Thyroid gland (tissue), 4 donors: ENCODE data around the gene SCAP. TPM values are rescaled to one million over a fixed set of nuclear protein-coding genes. Genes with fewer than 3 reads are reported as not detected.

Source experiments
- DNase-seq, 2 donors: peaks; one replicate each; pipeline ENCODE4 v3.0.0-alpha.2; 2019
- H3K27ac ChIP-seq, 3 donors: fragments of 200-600 bp; sonication (generic); 1 replicate in 2 of 3; 2 replicates in 1 of 3; pipeline ENCODE4 v1.5.1; 2016 to 2019; ENCODE audit warnings: mild to moderate bottlenecking in 1 of 3, moderate library complexity in 1 of 3
- H3K27me3 ChIP-seq: fragments of 200-600 bp; sonication (generic); one replicate; pipeline ENCODE4 v1.5.1; 2019
- H3K36me3 ChIP-seq, 2 donors: fragments of 200-600 bp; sonication (generic); one replicate each; pipeline ENCODE4 v1.5.1; 2016 to 2019
- H3K4me1 ChIP-seq, 2 donors: fragments of 200-600 bp; sonication (generic); one replicate each; pipeline ENCODE4 v1.5.1; 2017 to 2019
- H3K4me3 ChIP-seq, 3 donors: fragments of 200-600 bp; sonication (generic); replicated peaks in 1 of 3; 1 replicate in 2 of 3; 2 replicates in 1 of 3; pipeline ENCODE4 v1.5.1; 2016; ENCODE audit warnings: mild to moderate bottlenecking in 1 of 3
- H3K9me3 ChIP-seq: fragments of 200-600 bp; sonication (generic); one replicate; pipeline ENCODE4 v1.5.1; 2017
- POLR2A ChIP-seq, 2 donors: fragments of 450-650 bp; IDR thresholded peaks; one replicate each; pipeline ENCODE4 v1.6.1; 2017; ENCODE audit warnings: antibody characterized with exemption in 2 of 2, mild to moderate bottlenecking in 2 of 2, moderate library complexity in 1 of 2
- WGBS, 2 donors: methylation state at CpG; one replicate each; pipeline ENCODE4 v1.1.5; 2017; 5-methylcytosine and 5-hydroxymethylcytosine counted together
- intact Hi-C: fragments of 100-400 bp; cut with DNase I; formaldehyde crosslinking; loops from one replicate; pipeline ENCODE4 v1.15.1; 2023
- small RNA-seq: library from RNA; depleted of rRNA; stranded (forward); fragments of <200 nt; gene quantifications from one replicate; pipeline ENCODE3, GENCODE V24; 2016
- total RNA-seq, 4 donors: library from RNA; depleted of rRNA; stranded (reverse); fragments of >200 nt; gene quantifications; one replicate each; pipeline ENCODE4 v1.2.3, GENCODE V29; 2016
- TF ChIP-seq, protein P1 (sequence below), 6 experiments: fragments of 200-600 bp in 3 of 6; fragments of 450-650 bp in 3 of 6; sonication (generic) in 3 of 6; IDR thresholded peaks; one replicate each; pipeline ENCODE4 v1.5.1; 2016 to 2019; ENCODE audit warnings: antibody characterized with exemption in 6 of 6, mild to moderate bottlenecking in 2 of 6, inconsistent platforms in 1 of 6, moderate library complexity in 1 of 6

SCAP gene
- total RNA-seq, 4 donors from 2014 or later: 56.8 to 102 (median 88.8) TPM

GRCh38 chr3:47367631-47368030 is 108.1 kb downstream of the SCAP start:
- 91 to 93% methylated on average over 7 of the region's 7 CpGs for WGBS, 2 donors
- intact Hi-C loops: no loop called here
- H3K4me3 ChIP-seq: no peak overlapping the region
- H3K9me3 ChIP-seq: no peaks in the 10 kb centered on the region
- H3K27ac ChIP-seq: no peak overlapping the region
- no peaks in the 10 kb centered on the region for H3K36me3 ChIP-seq
- H3K27me3 ChIP-seq: no peaks in the 10 kb centered on the region
- DNase-seq: no peak
- H3K4me1 ChIP-seq: no peaks in the 10 kb centered on the region
- TF ChIP-seq, protein P1, sequence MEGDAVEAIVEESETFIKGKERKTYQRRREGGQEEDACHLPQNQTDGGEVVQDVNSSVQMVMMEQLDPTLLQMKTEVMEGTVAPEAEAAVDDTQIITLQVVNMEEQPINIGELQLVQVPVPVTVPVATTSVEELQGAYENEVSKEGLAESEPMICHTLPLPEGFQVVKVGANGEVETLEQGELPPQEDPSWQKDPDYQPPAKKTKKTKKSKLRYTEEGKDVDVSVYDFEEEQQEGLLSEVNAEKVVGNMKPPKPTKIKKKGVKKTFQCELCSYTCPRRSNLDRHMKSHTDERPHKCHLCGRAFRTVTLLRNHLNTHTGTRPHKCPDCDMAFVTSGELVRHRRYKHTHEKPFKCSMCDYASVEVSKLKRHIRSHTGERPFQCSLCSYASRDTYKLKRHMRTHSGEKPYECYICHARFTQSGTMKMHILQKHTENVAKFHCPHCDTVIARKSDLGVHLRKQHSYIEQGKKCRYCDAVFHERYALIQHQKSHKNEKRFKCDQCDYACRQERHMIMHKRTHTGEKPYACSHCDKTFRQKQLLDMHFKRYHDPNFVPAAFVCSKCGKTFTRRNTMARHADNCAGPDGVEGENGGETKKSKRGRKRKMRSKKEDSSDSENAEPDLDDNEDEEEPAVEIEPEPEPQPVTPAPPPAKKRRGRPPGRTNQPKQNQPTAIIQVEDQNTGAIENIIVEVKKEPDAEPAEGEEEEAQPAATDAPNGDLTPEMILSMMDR (IDR thresholded peaks at IDR 0.05): no peak
- TF ChIP-seq POLR2A (IDR thresholded peaks at IDR 0.05): no peak

DNA sequence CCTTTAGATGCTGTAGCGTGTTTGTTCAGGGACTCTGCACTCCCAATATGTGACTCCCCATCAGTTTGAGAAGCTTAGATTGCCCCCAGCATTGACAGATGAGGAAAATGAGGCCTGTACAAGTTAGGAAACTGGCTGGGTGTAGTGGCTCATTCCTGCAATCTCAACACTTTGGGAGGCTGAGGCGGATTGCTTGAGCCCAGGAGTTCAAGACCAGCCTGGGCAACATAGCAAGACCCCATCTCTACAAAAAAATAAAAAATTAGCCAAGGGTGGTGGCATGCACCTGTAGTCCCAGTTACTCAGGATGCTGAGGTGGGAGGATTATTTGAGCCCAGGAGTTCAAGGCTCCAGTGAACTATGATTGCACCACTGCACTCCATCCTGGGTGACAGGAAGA is 108.9 kb downstream of the SCAP start:
- Histone ChIP-seq H3K4me3 (no peak overlapping the region), H3K36me3 (no peaks in the 10 kb centered on the region), H3K27ac (no peak overlapping the region), H3K9me3 (no peaks in the 10 kb centered on the region), H3K27me3 (no peaks in the 10 kb centered on the region), H3K4me1 (no peaks in the 10 kb centered on the region)
- 96 to 98% methylated on average over 2 of the region's 2 CpGs for WGBS, 2 donors
- intact Hi-C loops: no loop called here
- no peak for DNase-seq
- no peak for TF ChIP-seq POLR2A (IDR thresholded peaks at IDR 0.05)
- TF ChIP-seq, protein P1 (IDR thresholded peaks at IDR 0.05): no peak

- Histone ChIP-seq H3K36me3 (no peaks in the 10 kb centered on the region), H3K4me1 (no peaks in the 10 kb centered on the region), H3K4me3 (no peak overlapping the region), H3K27me3 (no peaks in the 10 kb centered on the region), H3K9me3 (no peaks in the 10 kb centered on the region), H3K27ac (no peak overlapping the region)
- DNase-seq: no peak
- 71 to 72% methylated on average over 11 of the region's 11 CpGs for WGBS, 2 donors
- TF ChIP-seq POLR2A (IDR thresholded peaks at IDR 0.05): no peak
- TF ChIP-seq, protein P1 (IDR thresholded peaks at IDR 0.05): no peak
- intact Hi-C loops: no loop called here
Observed at GRCh38 chr3:47365213-47366153, 110.3 kb downstream of the SCAP start.

Small RNA genes within 50 kb of the gene (small RNA-seq; reads per million reads assigned to genes)
- not detected for gene AC099778.2

Other genes starting within 250 kb of the SCAP start
- 10 to 100 TPM; 14.8 to 43.1 (median 23.8) TPM for gene KIF9, start 193.1 kb downstream of the SCAP start, total RNA-seq
- 10 to 100 TPM; 25.2 to 38.7 (median 30.6) TPM for gene KLHL18, start 193.0 kb downstream of the SCAP start, total RNA-seq
- 10 to 100 TPM; 20.2 to 40.1 (median 32.1) TPM for gene PTPN23, start 94.9 kb downstream of the SCAP start, total RNA-seq
- gene ELP6, start 37.8 kb upstream of the SCAP start, total RNA-seq: 10 to 100 TPM; 25.3 to 42.7 (median 35.5) TPM
- gene CSPG5, start 102.9 kb upstream of the SCAP start, total RNA-seq: 1 to 10 TPM in 1 of 4 donors, under 1 TPM in 3; 0.54 to 1.8 (median 0.68) TPM